Pancreas (tissue), 10 donors: ENCODE measurements around the gene SCN5A. TPM values are rescaled to one million over a fixed set of nuclear protein-coding genes. Genes with fewer than 3 reads are reported as not detected.

Source experiments
- ATAC-seq, 4 donors: fragments of 200-7000 bp; cut with Tn5 transposase; one replicate each; pipeline versions ENCODE4 v1.8.0 to v1.9.1; 2020; ENCODE audit warnings: mild to moderate bottlenecking in 4 of 4, moderate library complexity in 4 of 4
- DNase-seq, 6 donors: peaks; one replicate each; pipeline ENCODE4 v3.0.0-alpha.2; 2020
- FAIRE-seq: peaks from 2 replicates; lab custom pipeline; 2012; peaks lifted over from hg19 to GRCh38; lab: Jason Lieb, UNC
- H3K27ac ChIP-seq, 4 donors: fragments of 200-600 bp; sonication (generic); 1 replicate in 3 of 4; 2 replicates in 1 of 4; pipeline versions ENCODE4 v1.5.0 to v1.8.0; 2020
- H3K27me3 ChIP-seq, 4 donors: fragments of 200-600 bp; one replicate each; pipeline ENCODE4 v1.8.0; 2021
- H3K36me3 ChIP-seq, 3 donors: fragments of 200-600 bp; sonication (generic) in 1 of 3; one replicate each; pipeline versions ENCODE4 v1.5.0 to v1.8.0; 2020 to 2021
- H3K4me1 ChIP-seq, 3 donors: fragments of 200-600 bp; one replicate each; pipeline ENCODE4 v1.8.0; 2021
- H3K4me3 ChIP-seq, 4 donors: fragments of 200-600 bp; sonication (generic) in 2 of 4; one replicate each; pipeline versions ENCODE4 v1.5.0 to v1.8.0; 2020 to 2021
- H3K9me3 ChIP-seq, 4 donors: fragments of 200-600 bp; one replicate each; pipeline ENCODE4 v1.8.0; 2021
- WGBS, 2 donors: extraction: QIAGEN DNeasy Blood & Tissue Kit; methylation state at CpG; one replicate each; pipeline ENCODE4 v1.1.7; 2013; 5-methylcytosine and 5-hydroxymethylcytosine counted together
- intact Hi-C, 3 donors: fragments of 100-400 bp; cut with DNase I; formaldehyde crosslinking; loops; one replicate each; pipeline versions ENCODE4 v1.11.1 to v1.14.2; 2022
- polyA plus RNA-seq, 2 donors: library from polyadenylated mRNA; stranded (reverse); fragments of 200-250 nt; gene quantifications; one replicate each; pipeline ENCODE4 v1.2.3, GENCODE V29; 2013
- total RNA-seq, 6 donors: library from RNA; stranded (reverse); fragmentation: NEBNext Ultra II Directional in 4 of 6; extraction: Animal tissue kit (Norgen Biotek cat#: 25700) in 4 of 6; gene quantifications; one replicate each; pipeline versions ENCODE4 v1.2.1 to v1.2.4, GENCODE V29; 2021 to 2023
- TF ChIP-seq, protein P1 (sequence below), 4 donors: fragments of 200-600 bp; sonication (generic) in 3 of 4; IDR thresholded peaks; one replicate each; pipeline versions ENCODE4 v1.5.0 to v1.8.0; 2021; ENCODE audit warnings: antibody characterized with exemption in 4 of 4
- donor health status: healthy with polysubstance abuse.
- donor health status: DM: no; HTN: no; CAD: no; lungs with moderate emphysema.
- donor health status: DM: no; HTN: no; CAD: no.
- donor health status: control.
- donor health status: control.
- donor health status: Bipolar disorder and iron deficiency.
- donor health status: DM: yes; HTN: yes; CAD: no.
- donor health status: DM: no; HTN: no; CAD: no.
- donor health status: DM: no; HTN: no; CAD: no.
- donor health status: DM: yes; HTN: yes; CAD: no.

The SCN5A gene
- total and polyA plus RNA-seq, 8 donors: 0.07 to 0.39 (median 0.26) TPM; not detected in 1

DNA sequence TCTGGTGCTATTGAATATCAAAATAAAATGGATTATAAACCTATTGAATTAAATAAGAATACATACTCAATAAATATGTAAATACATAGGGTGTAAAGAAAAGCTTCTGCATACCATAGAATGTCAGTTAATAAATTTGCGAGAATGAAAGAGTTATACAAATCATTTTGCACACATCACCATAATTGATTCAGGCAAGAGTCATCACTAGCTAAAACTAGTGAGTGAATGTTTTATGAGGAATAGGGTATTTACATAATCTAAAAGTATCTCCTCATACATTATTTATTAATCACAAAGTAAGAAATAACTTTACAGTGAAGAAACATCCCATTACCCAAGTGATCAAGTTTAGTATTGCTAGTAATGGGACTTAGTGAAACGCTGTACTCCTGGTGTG lies 139.8 kb downstream of the SCN5A start:
- no peaks in the 10 kb centered on the region for H3K27me3 ChIP-seq
- TF ChIP-seq, protein P1, sequence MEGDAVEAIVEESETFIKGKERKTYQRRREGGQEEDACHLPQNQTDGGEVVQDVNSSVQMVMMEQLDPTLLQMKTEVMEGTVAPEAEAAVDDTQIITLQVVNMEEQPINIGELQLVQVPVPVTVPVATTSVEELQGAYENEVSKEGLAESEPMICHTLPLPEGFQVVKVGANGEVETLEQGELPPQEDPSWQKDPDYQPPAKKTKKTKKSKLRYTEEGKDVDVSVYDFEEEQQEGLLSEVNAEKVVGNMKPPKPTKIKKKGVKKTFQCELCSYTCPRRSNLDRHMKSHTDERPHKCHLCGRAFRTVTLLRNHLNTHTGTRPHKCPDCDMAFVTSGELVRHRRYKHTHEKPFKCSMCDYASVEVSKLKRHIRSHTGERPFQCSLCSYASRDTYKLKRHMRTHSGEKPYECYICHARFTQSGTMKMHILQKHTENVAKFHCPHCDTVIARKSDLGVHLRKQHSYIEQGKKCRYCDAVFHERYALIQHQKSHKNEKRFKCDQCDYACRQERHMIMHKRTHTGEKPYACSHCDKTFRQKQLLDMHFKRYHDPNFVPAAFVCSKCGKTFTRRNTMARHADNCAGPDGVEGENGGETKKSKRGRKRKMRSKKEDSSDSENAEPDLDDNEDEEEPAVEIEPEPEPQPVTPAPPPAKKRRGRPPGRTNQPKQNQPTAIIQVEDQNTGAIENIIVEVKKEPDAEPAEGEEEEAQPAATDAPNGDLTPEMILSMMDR (IDR thresholded peaks at IDR 0.05): no peak
- ATAC-seq (no peak), DNase-seq (no peak), FAIRE-seq (no peak)
- no peaks in the 10 kb centered on the region for H3K9me3 ChIP-seq
- WGBS, 2 donors: 94 to 95% methylated on average over 2 of the region's 2 CpGs
- H3K4me1 ChIP-seq: no peaks in the 10 kb centered on the region
- H3K4me3 ChIP-seq: no peak overlapping the region
- peaks cover 0 to 7% (median 2%) of the 10 kb centered on the region in 3 donors for H3K36me3 ChIP-seq
- intact Hi-C loops: no loop called here
- H3K27ac ChIP-seq: no peak overlapping the region

GRCh38 chr3:38507120-38507519 lies 142.4 kb downstream of the SCN5A start:
- TF ChIP-seq, protein P1 (IDR thresholded peaks at IDR 0.05): no peak
- no peaks in the 10 kb centered on the region for H3K9me3 ChIP-seq
- DNase-seq (no peak), FAIRE-seq (no peak), ATAC-seq (no peak)
- H3K4me3 ChIP-seq: no peak overlapping the region
- H3K4me1 ChIP-seq: no peaks in the 10 kb centered on the region
- H3K36me3 ChIP-seq: peaks cover 0 to 7% (median 2%) of the 10 kb centered on the region in 3 donors
- WGBS, 2 donors: 91 to 94% methylated on average over 2 of the region's 2 CpGs
- no peaks in the 10 kb centered on the region for H3K27me3 ChIP-seq
- no peak overlapping the region for H3K27ac ChIP-seq
- intact Hi-C loops: no loop called here

- Histone ChIP-seq H3K27ac (no peak overlapping the region), H3K36me3 (peaks cover 0 to 5% (median 0%) of the 10 kb centered on the region in 3 donors), H3K9me3 (no peaks in the 10 kb centered on the region), H3K27me3 (no peaks in the 10 kb centered on the region), H3K4me3 (no peak overlapping the region), H3K4me1 (peaks cover 0 to 5% (median 4%) of the 10 kb centered on the region in 3 donors)
- DNase-seq: no peak
- no peak for ATAC-seq
- intact Hi-C loops: no loop called here
- TF ChIP-seq, protein P1 (IDR thresholded peaks at IDR 0.05): no peak
- WGBS, 2 donors: 66 to 71% methylated on average over 2 of the region's 2 CpGs
- no peak for FAIRE-seq
Measured at GRCh38 chr3:38500688-38501417, 148.6 kb downstream of the SCN5A start.

Other genes starting within 250 kb of the SCN5A start
- 10 to 100 TPM in 1 of 6 donors, 1 to 10 TPM in 5; 4.1 to 10.9 (median 5.8) TPM for gene ACVR2B, start 195.8 kb downstream of the SCN5A start, total RNA-seq
- 1 to 10 TPM; 1.3 to 2.1 TPM for gene ACVR2B, start 195.8 kb downstream of the SCN5A start, polyA plus RNA-seq
- 1 to 10 TPM; 3.7 to 6.6 (median 4.3) TPM for gene EXOG, start 153.3 kb downstream of the SCN5A start, total RNA-seq
- 10 to 100 TPM in 1 of 2 donors, 1 to 10 TPM in 1; 6.4 to 10.3 TPM for gene EXOG, start 153.3 kb downstream of the SCN5A start, polyA plus RNA-seq
- gene SCN10A, start 166.5 kb upstream of the SCN5A start, total RNA-seq: not detected
- not detected for gene SCN10A, start 166.5 kb upstream of the SCN5A start, polyA plus RNA-seq